H54 (cell line): Measurements from ENCODE around the gene CCDC142.

ENCODE experiments used
- DNase-seq: peaks from one replicate; pipeline ENCODE4 v3.0.0; 2011; ENCODE audit warnings: low spot score, mixed read lengths; ENCODE audit not compliant: insufficient read length
- FAIRE-seq: peaks from 3 replicates; lab custom pipeline; 2011; peaks lifted over from hg19 to GRCh38; lab: Jason Lieb, UNC
- POLR2A ChIP-seq: IDR thresholded peaks from 2 replicates; pipeline ENCODE4 v1.6.1; 2011; ENCODE audit warnings: low read depth, mild to moderate bottlenecking, low read length

CCDC142 gene

GRCh38 chr2:74427551-74427950, 55.2 kb downstream of the CCDC142 start:
- no peak for TF ChIP-seq POLR2A
- FAIRE-seq (no peak), DNase-seq (no peak)

- TF ChIP-seq POLR2A: no peak
- no peak for DNase-seq
- no peak for FAIRE-seq
Observed at GRCh38 chr2:74426181-74426758, 56.5 kb downstream of the CCDC142 start.

DNA sequence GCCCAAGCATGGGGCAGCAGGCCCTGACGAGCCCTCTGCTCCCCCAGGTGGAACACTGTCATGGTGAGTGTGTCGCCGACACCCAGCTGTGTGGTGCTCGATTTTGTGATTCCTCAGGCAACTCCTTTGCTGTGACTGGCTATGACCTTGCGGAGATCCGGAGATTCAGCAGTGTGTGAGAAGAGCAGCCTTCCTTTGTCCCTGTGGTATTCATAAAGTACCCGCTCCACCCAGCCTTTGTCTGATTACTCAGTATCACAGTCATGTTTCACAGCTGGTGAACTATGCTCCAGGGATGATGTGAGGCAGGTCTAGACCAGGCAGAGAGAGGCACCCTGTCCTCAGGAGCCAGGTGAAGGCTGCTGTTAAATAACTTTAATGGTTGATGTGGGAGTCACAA, 57.3 kb downstream of the CCDC142 start:
- DNase-seq (peak; percentile 79), FAIRE-seq (no peak)
- TF ChIP-seq POLR2A: no peak

DNA sequence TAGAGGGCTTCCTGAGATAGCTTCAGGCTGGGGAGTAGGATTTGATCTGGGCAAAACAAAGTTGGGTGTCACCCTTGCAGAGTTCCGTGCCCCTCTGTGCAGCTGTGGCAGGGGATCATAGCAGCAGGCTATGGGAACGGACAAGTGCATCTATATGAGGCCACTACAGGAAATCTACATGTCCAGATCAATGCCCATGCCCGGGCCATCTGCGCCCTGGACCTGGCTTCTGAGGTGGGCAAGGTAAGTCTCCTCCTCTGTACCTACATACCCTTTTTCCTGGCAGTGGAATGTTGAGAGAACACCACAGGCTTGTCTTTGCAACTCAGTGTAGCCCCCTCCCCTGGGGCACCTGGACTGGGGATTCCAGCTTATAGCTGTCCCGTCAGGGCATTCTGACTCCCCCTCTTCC, 57.8 kb downstream of the CCDC142 start:
- DNase-seq (no peak), FAIRE-seq (no peak)
- no peak for TF ChIP-seq POLR2A

DNA sequence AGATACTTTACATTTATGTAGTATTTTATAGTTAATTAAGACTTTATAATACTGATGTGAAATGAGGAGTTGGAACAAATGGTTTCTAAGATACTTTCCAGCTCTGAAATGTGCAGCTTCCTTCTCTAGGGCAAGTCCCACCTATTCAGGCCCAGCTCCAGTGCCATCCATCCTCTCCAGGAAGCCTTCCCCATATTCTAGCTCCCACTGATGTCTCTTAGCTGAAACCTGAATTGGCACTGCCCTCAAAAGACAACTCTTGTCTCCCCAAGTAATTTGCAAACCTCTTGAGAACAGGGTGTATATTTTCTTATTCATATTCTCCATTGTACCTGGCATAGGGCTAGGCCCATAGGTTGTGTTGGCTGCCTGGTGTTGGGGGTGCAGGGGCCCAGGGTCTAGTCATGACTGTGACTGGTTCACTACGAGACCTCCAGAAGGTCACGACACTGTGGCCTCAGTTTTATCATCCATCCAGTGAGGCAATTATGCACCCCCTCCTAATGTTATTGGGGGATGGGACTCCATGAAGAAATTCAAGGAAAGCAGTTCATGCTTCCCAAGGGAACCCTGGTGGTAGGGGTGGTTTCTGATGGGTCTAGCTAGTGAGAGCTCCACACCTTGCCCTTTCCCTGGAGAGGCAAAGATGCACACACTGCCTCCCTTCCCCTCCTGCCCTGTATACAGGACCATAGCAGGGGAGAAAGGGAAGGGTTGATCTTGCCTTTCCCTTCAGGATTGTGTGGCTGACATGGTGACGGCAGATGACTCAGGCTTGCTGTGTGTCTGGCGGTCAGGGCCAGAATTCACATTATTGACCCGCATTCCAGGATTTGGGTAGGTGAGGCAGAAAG, 58.4 kb downstream of the CCDC142 start:
- DNase-seq (no peak), FAIRE-seq (no peak)
- TF ChIP-seq POLR2A: no peak
